ENCODE results near the gene CMTR1. TPM values are rescaled to one million over a fixed set of nuclear protein-coding genes. Genes with fewer than 3 reads are reported as not detected.

Gene CMTR1
- total RNA-seq, 2 experiments from 2014 or later, result 49.9 to 50.6 TPM

GRCh38 chr6:37514321-37514771 is 81.3 kb downstream of the CMTR1 start:
- DNase-seq (peak; percentile 78), ATAC-seq (peak; percentile 57)
- no peak for TF ChIP-seq CTCF (IDR thresholded peaks at IDR 0.05)
- Mint-ChIP-seq H3K27ac (peak overlapping the region; percentile 97), H3K36me3 (ENCODE audit: low read depth) (peaks cover 7% of the 10 kb centered on the region), H3K4me1 (ENCODE audit: low read depth) (peaks cover 72% of the 10 kb centered on the region), H3K4me3 (peak overlapping the region; percentile 37), H3K27me3 (no peaks in the 10 kb centered on the region), H3K9me3 (peaks cover 5% of the 10 kb centered on the region)
- CTCF ChIA-PET, result interaction anchor here (0.5 to 2.8 kb wide), 4 partner anchors 12 to 140 kb away, joined by 3 to 13 read pairs (median 4); no protein-coding TSS in a partner anchor
- intact Hi-C loops (cut with micrococcal nuclease), result no loop called here
- POLR2A ChIA-PET, result interaction anchor here (0.8 to 1.4 kb wide), 6 partner anchors 9 to 19 kb away, joined by 3 to 9 read pairs (median 4); partner anchors contain the start of gene CCDC167

- POLR2A ChIA-PET, result interaction anchor here (0.8 to 4.3 kb wide), 7 partner anchors 10 to 42 kb away, joined by 3 to 22 read pairs (median 4); partner anchors contain the start of gene CCDC167
Observed at GRCh38 chr6:37514837-37515236, 81.8 kb downstream of the CMTR1 start.

GRCh38 chr6:37515712-37516075 is 82.7 kb downstream of the CMTR1 start:
- Mint-ChIP-seq H3K36me3 (ENCODE audit: low read depth) (peaks cover 13% of the 10 kb centered on the region), H3K27ac (peak overlapping the region; percentile 97), H3K4me3 (peak overlapping the region; percentile 78), H3K9me3 (peaks cover 4% of the 10 kb centered on the region), H3K4me1 (ENCODE audit: low read depth) (peaks cover 78% of the 10 kb centered on the region), H3K27me3 (no peaks in the 10 kb centered on the region)
- ChIA-PET POLR2A (interaction anchor here (1.5 to 4.5 kb wide), 11 partner anchors 7 to 190 kb away, joined by 3 to 109 read pairs (median 17); partner anchors contain the start of genes CCDC167 and CMTR1), CTCF (interaction anchor here (1.3 to 4.1 kb wide), 9 partner anchors 9 to 497 kb away, joined by 3 to 33 read pairs (median 7); no protein-coding TSS in a partner anchor)
- no peak for DNase-seq
- intact Hi-C loops (cut with micrococcal nuclease), result loop anchor here (5.0 kb wide), 1 partner anchor 37 kb away; no protein-coding TSS in a partner anchor
- no peak for ATAC-seq
- TF ChIP-seq CTCF (IDR thresholded peaks at IDR 0.05), result no peak

More at GRCh38 chr6:37514837-37515236, 81.8 kb downstream of the CMTR1 start:
- no peak for TF ChIP-seq CTCF (IDR thresholded peaks at IDR 0.05)
- Mint-ChIP-seq H3K27me3 (no peaks in the 10 kb centered on the region), H3K4me1 (ENCODE audit: low read depth) (peaks cover 75% of the 10 kb centered on the region), H3K36me3 (ENCODE audit: low read depth) (peaks cover 10% of the 10 kb centered on the region), H3K9me3 (peaks cover 4% of the 10 kb centered on the region), H3K27ac (peak overlapping the region; percentile 97), H3K4me3 (peak overlapping the region; percentile 37)
- no peak for ATAC-seq
- CTCF ChIA-PET, result interaction anchor here (1.0 to 3.3 kb wide), 4 partner anchors 12 to 51 kb away, joined by 4 to 30 read pairs (median 9); no protein-coding TSS in a partner anchor
- intact Hi-C loops (cut with micrococcal nuclease), result loop anchor here (5.0 kb wide), 1 partner anchor 37 kb away; no protein-coding TSS in a partner anchor
- DNase-seq, result no peak

GRCh38 chr6:37516076-37516919 is 83.3 kb downstream of the CMTR1 start:
- Mint-ChIP-seq H3K36me3 (ENCODE audit: low read depth) (peaks cover 13% of the 10 kb centered on the region), H3K27me3 (no peaks in the 10 kb centered on the region), H3K4me3 (peak overlapping the region; percentile 78), H3K4me1 (ENCODE audit: low read depth) (peaks cover 82% of the 10 kb centered on the region), H3K27ac (peak overlapping the region; percentile 97), H3K9me3 (peaks cover 4% of the 10 kb centered on the region)
- ChIA-PET POLR2A (interaction anchor here (1.1 to 4.5 kb wide), 15 partner anchors 8 to 189 kb away, joined by 3 to 109 read pairs (median 10); partner anchors contain the start of genes CCDC167 and CMTR1), CTCF (interaction anchor here (1.0 to 4.1 kb wide), 20 partner anchors 8 to 498 kb away, joined by 3 to 33 read pairs (median 5); no protein-coding TSS in a partner anchor)
- ATAC-seq, result peak; percentile 78
- intact Hi-C loops (cut with micrococcal nuclease), result loop anchor here (5.0 kb wide), 1 partner anchor 36 kb away; no protein-coding TSS in a partner anchor
- DNase-seq, result peak; percentile 97
- no peak for TF ChIP-seq CTCF (IDR thresholded peaks at IDR 0.05)
